ENCODE results near the gene IFT43.

DNA sequence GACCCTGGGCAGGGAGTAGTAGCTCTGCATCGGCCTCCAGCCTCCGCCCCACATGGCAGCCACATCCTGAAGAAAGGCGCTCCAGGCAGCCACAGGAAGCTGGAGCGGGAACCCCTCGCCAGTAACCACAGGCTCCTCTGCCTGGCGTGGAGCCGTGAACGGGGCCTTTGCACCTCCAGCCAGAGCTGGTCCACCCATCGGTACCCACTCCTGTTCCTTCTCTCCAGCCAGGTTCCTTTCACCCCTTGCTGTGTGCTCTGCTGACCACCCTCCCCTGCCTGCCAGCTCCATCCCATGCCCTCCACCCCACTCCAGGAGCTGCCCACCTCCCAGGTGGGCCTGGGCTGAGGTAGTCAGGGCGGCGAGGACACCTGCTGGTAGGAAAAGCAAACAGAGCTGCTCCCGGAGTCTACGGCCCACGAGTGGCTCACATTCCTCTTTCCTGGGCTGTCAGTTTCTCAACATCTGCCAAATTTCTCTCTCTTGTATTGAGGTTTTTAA lies 6.4 kb upstream of the IFT43 start:
- peak; percentile 34 for TF ChIP-seq CTCF (IDR thresholded peaks at IDR 0.05; ENCODE audit: low read depth, low read length)
- TF ChIP-seq POLR2A (IDR thresholded peaks at IDR 0.05; ENCODE audit: extremely low read depth, insufficient read length): no peak
- no peak for TF ChIP-seq MAX (IDR thresholded peaks at IDR 0.05; ENCODE audit: low read depth, low read length)

Measured in NB4 (cell line).